Bronchial smooth muscle cell (primary cell): ENCODE data around the gene PDIA3. TPM values are rescaled to one million over a fixed set of nuclear protein-coding genes. Genes with fewer than 3 reads are reported as not detected.

Experiments used
- total RNA-seq: library from RNA; depleted of rRNA; stranded (reverse); fragments of >200 nt; gene quantifications from 2 replicates; pipeline ENCODE4 v1.2.1, GENCODE V29; 2014

Gene PDIA3
- 77.9 and 95.7 TPM in 2 replicates for total RNA-seq

DNA sequence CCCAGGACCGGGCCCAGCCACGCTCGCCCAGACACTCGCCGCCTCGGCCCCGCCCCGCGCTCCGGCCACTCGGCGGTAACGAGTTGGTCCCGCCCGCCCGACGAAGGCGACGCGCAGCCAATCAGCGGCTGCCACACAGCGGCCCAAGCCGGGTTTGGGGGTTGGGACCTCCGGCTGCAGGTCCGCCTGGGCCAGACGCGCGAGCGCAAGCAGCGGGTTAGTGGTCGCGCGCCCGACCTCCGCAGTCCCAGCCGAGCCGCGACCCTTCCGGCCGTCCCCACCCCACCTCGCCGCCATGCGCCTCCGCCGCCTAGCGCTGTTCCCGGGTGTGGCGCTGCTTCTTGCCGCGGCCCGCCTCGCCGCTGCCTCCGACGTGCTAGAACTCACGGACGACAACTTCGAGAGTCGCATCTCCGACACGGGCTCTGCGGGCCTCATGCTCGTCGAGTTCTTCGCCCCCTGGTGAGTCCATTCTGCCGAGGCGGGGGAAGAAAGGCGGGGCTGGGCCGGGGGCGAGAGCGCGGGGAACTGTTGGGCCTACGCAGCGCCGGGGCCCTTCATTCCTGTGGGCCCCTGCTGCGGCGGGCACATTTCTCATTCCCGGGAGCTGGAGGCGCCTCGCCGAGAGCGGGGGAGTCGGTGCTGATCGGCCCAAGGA, at the start of gene PDIA3:
PDIA3 (plus strand) TSS at position 194 of the 658 bp plus-strand sequence; CDS start at position 296, 102 bp downstream.

DNA sequence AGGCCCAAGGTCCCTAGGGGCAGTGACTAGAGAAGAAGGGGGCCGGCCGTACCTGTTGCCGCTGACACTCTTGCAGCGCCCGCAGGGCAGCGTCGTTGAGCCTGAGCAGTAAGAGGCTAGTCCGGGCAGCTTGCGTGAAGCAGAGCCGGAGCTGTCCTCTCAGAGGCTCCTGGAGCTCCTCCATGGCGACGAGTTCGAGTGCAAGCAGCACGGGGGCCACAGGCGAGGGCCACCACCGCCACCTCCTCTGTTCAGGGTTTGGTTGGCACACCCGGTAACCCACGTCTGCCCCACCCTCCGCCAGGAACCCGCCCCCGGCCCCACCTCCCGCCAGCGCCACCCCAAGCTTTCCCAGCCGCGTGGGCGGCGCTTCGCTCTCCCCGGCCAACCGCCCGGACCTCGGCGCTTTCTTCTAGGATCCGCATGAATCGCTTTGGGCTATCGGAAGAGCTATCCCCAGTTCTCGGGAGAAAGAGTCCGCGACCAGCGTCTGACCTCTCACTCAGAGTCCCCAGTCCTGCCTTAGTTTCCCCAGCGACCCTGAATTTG, 30.6 kb downstream of the PDIA3 start, which contains the start of gene ELL3:
ELL3 (minus strand) TSS at position 249 of the 549 bp plus-strand sequence; CDS start at position 184, 65 bp downstream.

DNA sequence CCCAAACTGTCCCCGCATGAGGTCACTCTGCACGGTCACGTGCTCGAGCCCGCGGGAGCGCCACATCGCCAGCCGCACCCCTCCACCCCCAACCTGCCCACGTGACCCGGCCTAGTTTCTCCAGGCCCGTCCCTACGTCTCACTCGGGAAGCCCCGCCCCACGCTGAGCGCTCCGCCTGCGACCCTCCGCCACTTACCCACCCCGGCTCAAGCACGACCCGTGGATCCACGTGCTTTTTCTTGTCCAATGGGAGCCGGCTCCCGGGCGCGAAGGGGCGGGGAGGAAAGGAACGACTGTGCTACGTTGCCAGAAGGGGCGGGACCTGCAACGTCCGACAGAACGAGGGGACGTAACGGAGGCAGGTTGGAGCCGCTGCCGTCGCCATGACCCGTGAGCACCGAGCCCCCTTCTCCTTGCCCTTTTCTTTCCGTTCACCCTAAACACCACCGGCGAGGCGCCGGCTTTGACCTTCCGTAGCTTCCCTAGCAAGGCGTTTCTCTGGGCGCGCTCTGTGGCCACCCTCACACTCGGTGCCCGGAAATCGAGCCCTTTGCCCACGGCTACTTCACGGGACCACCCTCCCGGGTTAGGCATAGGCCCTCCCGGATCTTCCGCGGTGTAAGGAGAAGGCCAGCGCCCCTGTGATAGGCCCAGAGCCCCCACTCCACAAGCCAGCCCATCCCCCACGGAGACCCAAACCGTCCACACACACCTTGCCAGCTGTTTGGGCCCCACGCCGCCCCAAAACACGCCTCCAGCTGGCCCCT, 45.9 kb downstream of the PDIA3 start, which contains the start of gene SERF2:
SERF2 (plus strand) TSS at position 328 of the 768 bp plus-strand sequence; CDS start at position 385, 57 bp downstream.

DNA sequence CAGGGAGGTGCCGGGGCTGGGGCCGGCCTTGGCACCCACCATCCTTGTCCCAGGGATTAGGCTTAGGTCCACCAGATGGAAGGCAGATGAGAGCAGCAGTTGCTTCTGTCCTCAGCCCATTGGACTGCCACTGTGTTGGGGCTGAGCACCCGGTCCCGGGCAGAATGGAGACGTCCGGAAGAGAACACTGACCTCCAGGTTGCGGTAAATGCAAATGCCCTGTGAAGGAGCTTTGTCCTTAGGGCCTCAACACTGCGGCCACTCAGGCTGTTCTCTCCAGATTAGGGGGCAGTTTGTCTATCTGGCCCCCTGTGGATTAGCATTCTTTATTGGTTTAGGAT, 53.7 kb downstream of the PDIA3 start, which contains the start of gene SERINC4:
SERINC4 (minus strand) TSS at position 276 of the 341 bp plus-strand sequence; CDS start at position 42, 234 bp downstream.

DNA sequence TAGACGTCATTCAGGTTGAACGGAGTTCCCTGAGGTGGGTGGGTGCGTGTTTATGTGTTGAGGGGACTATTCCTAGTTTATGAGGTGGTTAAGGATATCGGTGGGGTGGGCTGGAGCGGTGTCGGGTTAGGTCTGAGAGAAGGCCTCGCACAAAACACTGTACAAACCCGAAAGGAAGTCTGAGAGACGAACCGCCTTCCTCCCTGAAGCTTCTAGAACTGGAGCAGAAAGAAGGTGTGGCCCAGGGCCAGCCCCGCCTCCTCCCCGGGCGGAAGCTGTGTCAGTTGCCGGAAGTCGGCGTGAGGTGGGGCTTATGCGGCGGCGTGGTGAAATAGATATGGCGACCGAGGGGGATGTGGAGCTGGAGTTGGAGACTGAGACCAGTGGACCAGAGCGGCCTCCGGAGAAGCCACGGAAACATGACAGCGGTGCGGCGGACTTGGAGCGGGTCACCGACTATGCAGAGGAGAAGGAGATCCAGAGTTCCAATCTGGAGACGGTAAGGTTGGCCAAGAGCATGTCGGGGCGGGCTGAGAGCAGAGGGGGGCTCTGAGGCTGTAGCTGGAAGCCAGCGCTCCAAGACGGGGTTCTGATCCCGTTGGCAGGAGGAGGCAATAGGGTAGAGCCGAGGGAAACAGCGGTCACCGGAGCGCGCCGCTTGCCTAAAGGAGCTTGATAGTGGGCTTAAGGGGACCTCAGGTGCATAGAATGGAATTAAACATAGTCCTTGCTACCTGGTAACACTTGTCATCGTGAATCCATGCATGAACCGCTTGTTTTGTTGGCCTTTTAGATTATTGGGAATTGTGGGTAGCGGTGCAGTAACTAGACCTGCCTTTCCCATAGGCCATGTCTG, 54.3 kb downstream of the PDIA3 start, which contains the start of gene HYPK:
HYPK (plus strand) TSS at position 314 of the 856 bp plus-strand sequence; CDS start at position 338, 24 bp downstream.

Other genes starting within 250 kb of the PDIA3 start
- gene MAP1A, start 228.8 kb upstream of the PDIA3 start, total RNA-seq: 42.0 and 53.7 TPM in 2 replicates
- 21.8 and 23.3 TPM in 2 replicates for gene PPIP5K1, start 156.2 kb upstream of the PDIA3 start, total RNA-seq
- gene CKMT1B, start 152.4 kb upstream of the PDIA3 start, total RNA-seq: not detected in 2 replicates
- gene STRC, start 127.6 kb upstream of the PDIA3 start, total RNA-seq: 0.09 and 0.16 TPM in 2 replicates
- 1.1 and 1.3 TPM in 2 replicates for gene CATSPER2, start 97.6 kb upstream of the PDIA3 start, total RNA-seq
- gene CKMT1A, start 52.6 kb upstream of the PDIA3 start, total RNA-seq: 0.16 and 0.26 TPM in 2 replicates
- 4.9 and 10.7 TPM in 2 replicates for gene ELL3, start 30.5 kb downstream of the PDIA3 start, total RNA-seq
- gene SERF2, start 45.9 kb downstream of the PDIA3 start, total RNA-seq: 316 and 469 TPM in 2 replicates
- not detected in 2 replicates for gene SERINC4, start 53.8 kb downstream of the PDIA3 start, total RNA-seq
- 5.5 and 11.0 TPM in 2 replicates for gene HYPK, start 54.2 kb downstream of the PDIA3 start, total RNA-seq
- gene MFAP1, start 78.3 kb downstream of the PDIA3 start, total RNA-seq: 32.0 and 33.7 TPM in 2 replicates
- 2.1 and 3.3 TPM in 2 replicates for gene WDR76, start 80.6 kb downstream of the PDIA3 start, total RNA-seq